HCT116 (cell line): ENCODE measurements around the gene FAM168A. TPM values are rescaled to one million over a fixed set of nuclear protein-coding genes. Genes with fewer than 3 reads are reported as not detected.

ENCODE experiments used
- ATAC-seq: fragments of 200-7000 bp; cut with Tn5 transposase; 2 replicates; pipeline ENCODE4 v1.9.1; 2020; ENCODE audit warnings: mild to moderate bottlenecking, moderate library complexity
- BruUV-seq: library from RNA; stranded (reverse); fragments of 400-500 nt; replicated peaks from 2 replicates; lab custom pipeline; 2021; lab: Mats Ljungman, UMichigan
- CTCF ChIA-PET: fragments of 300-600 bp; sonication (Branson Sonifier 250); formaldehyde crosslinking; loops from one replicate; lab custom pipeline; 2021; ENCODE audit warnings: antibody characterized with exemption; lab: Charles Lee
- POLR2A ChIA-PET: fragments of 300-600, 350-600 bp; sonication (Branson Sonifier 250); formaldehyde crosslinking; loops from one replicate; lab custom pipeline; 2021; ENCODE audit warnings: antibody characterized with exemption; lab: Charles Lee
- RAD21 ChIA-PET, 2 experiments: fragments of 300-600 bp; sonication (Branson Sonifier 250); formaldehyde crosslinking; loops; one replicate each; lab custom pipeline; 2023; ENCODE audit warnings: low total read pairs in 2 of 2; ENCODE audit not compliant: uncharacterized antibody in 2 of 2, unreplicated experiment in 2 of 2, low non-redundant PET in 1 of 2; lab: Charles Lee
- DNase-seq: peaks from one replicate; pipeline ENCODE4 v3.0.0-alpha.2; 2010; ENCODE audit warnings: low read depth, low spot score
- H2AFZ ChIP-seq: fragments of 200-600 bp; shearing (Covaris generic), sonication (generic); 2 replicates; pipeline ENCODE4 v1.6.1; 2017; ENCODE audit warnings: low read depth, mixed run types, mixed read lengths, antibody characterized with exemption, low read length; ENCODE audit not compliant: poor library complexity, severe bottlenecking
- H3K27ac ChIP-seq: 2 replicates; pipeline ENCODE4 v1.5.1; 2012; ENCODE audit warnings: low read depth, low read length
- H3K27me3 ChIP-seq: fragments of 200-600 bp; sonication (generic); 2 replicates; pipeline ENCODE4 v1.6.1; 2016; ENCODE audit warnings: mixed run types, low read length, mixed read lengths; ENCODE audit not compliant: insufficient read depth
- H3K36me3 ChIP-seq, 2 experiments: fragments of 200-500 bp in 1 of 2; fragments of 200-600 bp in 1 of 2; sonication (Bioruptor generic) in 1 of 2; sonication (generic) in 1 of 2; 2 replicates each; pipeline versions ENCODE4 v1.5.1 to v1.6.1; 2014 to 2016; ENCODE audit warnings: low read length in 2 of 2, inconsistent platforms in 1 of 2, mixed read lengths in 1 of 2, mixed run types in 1 of 2; ENCODE audit not compliant: insufficient read depth in 2 of 2, control insufficient read depth in 1 of 2
- H3K4me1 ChIP-seq, 2 experiments: fragments of 200-600 bp in 1 of 2; sonication (generic) in 1 of 2; 2 replicates each; pipeline versions ENCODE4 v1.5.1 to v1.6.1; 2012 to 2017; ENCODE audit warnings: low read length in 2 of 2, inconsistent platforms in 1 of 2, mild to moderate bottlenecking in 1 of 2, mixed read lengths in 1 of 2, mixed run types in 1 of 2, moderate library complexity in 1 of 2; ENCODE audit not compliant: insufficient read depth in 2 of 2, control insufficient read depth in 1 of 2
- H3K4me2 ChIP-seq: fragments of 200-600 bp; sonication (generic); 2 replicates; pipeline ENCODE4 v1.6.1; 2017; ENCODE audit warnings: mixed run types, low read length, mixed read lengths
- H3K4me3 ChIP-seq, 2 experiments: fragments of 200-600 bp in 1 of 2; sonication (generic) in 1 of 2; replicated peaks in 1 of 2; 2 replicates each; pipeline ENCODE4 v1.5.1; 2011 to 2016; ENCODE audit warnings: low read length in 2 of 2, control low read depth in 1 of 2, low read depth in 1 of 2, mild to moderate bottlenecking in 1 of 2, mixed read lengths in 1 of 2, mixed run types in 1 of 2
- H3K79me2 ChIP-seq: fragments of 200-600 bp; sonication (generic); 2 replicates; pipeline ENCODE4 v1.6.1; 2017; ENCODE audit warnings: mild to moderate bottlenecking, mixed run types, low read length, moderate library complexity, mixed read lengths; ENCODE audit not compliant: insufficient read depth
- H3K9ac ChIP-seq: fragments of 200-600 bp; sonication (generic); 2 replicates; pipeline ENCODE4 v1.6.1; 2016; ENCODE audit warnings: low read length, mixed read lengths
- H3K9me2 ChIP-seq: fragments of 200-600 bp; sonication (generic), shearing (Covaris generic); 2 replicates; pipeline ENCODE4 v1.6.1; 2017; ENCODE audit warnings: mixed run types, mild to moderate bottlenecking, moderate library complexity; ENCODE audit not compliant: insufficient read depth
- H3K9me3 ChIP-seq, 2 experiments: fragments of 200-500 bp in 1 of 2; fragments of 200-600 bp in 1 of 2; sonication (Bioruptor generic) in 1 of 2; sonication (generic) in 1 of 2; 2 replicates each; pipeline ENCODE4 v1.6.1; 2014 to 2017; ENCODE audit warnings: low read length in 2 of 2, mixed read lengths in 2 of 2, inconsistent platforms in 1 of 2, low read depth in 1 of 2, mild to moderate bottlenecking in 1 of 2, mixed run types in 1 of 2, moderate library complexity in 1 of 2; ENCODE audit not compliant: control insufficient read depth in 1 of 2, insufficient read depth in 1 of 2
- H4K20me1 ChIP-seq: fragments of 200-600 bp; sonication (generic), shearing (Covaris generic); 2 replicates; pipeline ENCODE4 v1.6.1; 2017; ENCODE audit warnings: mixed run types, mild to moderate bottlenecking, moderate library complexity; ENCODE audit not compliant: insufficient read depth
- CBX3 ChIP-seq: IDR thresholded peaks from 2 replicates; pipeline ENCODE4 v1.6.1; 2012; ENCODE audit warnings: low read depth
- EGR1 ChIP-seq: IDR thresholded peaks from 2 replicates; pipeline ENCODE4 v1.6.1; 2012; ENCODE audit warnings: low read depth
- ELF1 ChIP-seq: IDR thresholded peaks from 2 replicates; pipeline ENCODE4 v1.6.1; 2012; ENCODE audit warnings: low read depth, borderline replicate concordance
- EZH2 ChIP-seq: fragments of 200-600 bp; sonication (generic); IDR thresholded peaks from 2 replicates; pipeline ENCODE4 v1.6.1; 2017; ENCODE audit warnings: antibody characterized with exemption, mixed run types
- EZH2phosphoT487 ChIP-seq: fragments of 200-600 bp; IDR thresholded peaks from 2 replicates; pipeline ENCODE4 v1.6.1; 2018; ENCODE audit warnings: antibody characterized with exemption, borderline replicate concordance
- FOSL1 ChIP-seq: IDR thresholded peaks from 2 replicates; pipeline ENCODE4 v1.6.1; 2012; ENCODE audit warnings: low read depth
- JUND ChIP-seq: IDR thresholded peaks from 2 replicates; pipeline ENCODE4 v1.6.1; 2012
- POLR2A ChIP-seq: IDR thresholded peaks from 2 replicates; pipeline ENCODE4 v1.7.0; 2011; ENCODE audit warnings: borderline replicate concordance; ENCODE audit not compliant: insufficient read depth, insufficient read length; ENCODE audit errors: extremely low read depth
- POLR2AphosphoS5 ChIP-seq: IDR thresholded peaks from 2 replicates; pipeline ENCODE4 v1.6.1; 2011; ENCODE audit warnings: mild to moderate bottlenecking, low read depth, low read length, moderate library complexity
- RAD21 ChIP-seq: IDR thresholded peaks from 2 replicates; pipeline ENCODE4 v1.6.1; 2012; ENCODE audit warnings: low read depth, mild to moderate bottlenecking
- SIN3A ChIP-seq: IDR thresholded peaks from 2 replicates; pipeline ENCODE4 v1.6.1; 2012; ENCODE audit warnings: low read depth
- SP1 ChIP-seq: IDR thresholded peaks from 2 replicates; pipeline ENCODE4 v1.6.1; 2012; ENCODE audit warnings: low read depth
- TCF7L2 ChIP-seq: IDR thresholded peaks from 2 replicates; pipeline ENCODE4 v1.7.0; 2011; ENCODE audit warnings: borderline replicate concordance, inconsistent platforms; ENCODE audit not compliant: insufficient read depth, insufficient read length; ENCODE audit errors: extremely low read depth
- YY1 ChIP-seq: IDR thresholded peaks from 2 replicates; pipeline ENCODE4 v1.6.1; 2011; ENCODE audit warnings: low read length, low read depth, moderate library complexity, mild to moderate bottlenecking; ENCODE audit not compliant: insufficient replicate concordance; ENCODE audit errors: extremely low read depth
- ZFX ChIP-seq: fragments of 450-650 bp; IDR thresholded peaks from 2 replicates; pipeline ENCODE4 v1.6.1; 2017
- intact Hi-C: fragments of 100-400 bp; cut with micrococcal nuclease; formaldehyde crosslinking; loops from 2 replicates; pipeline ENCODE4 v1.10.0; 2022
- total RNA-seq: library from RNA; stranded (reverse); gene quantifications from one replicate; pipeline ENCODE4 v1.2.1, GENCODE V29; 2021; ENCODE audit not compliant: unreplicated experiment
- TF ChIP-seq, protein P1 (sequence below), 3 experiments: fragments of 200-600 bp in 1 of 3; sonication (generic) in 1 of 3; IDR thresholded peaks in 2 of 3; conservative IDR thresholded peaks in 1 of 3; 2 replicates each; pipeline ENCODE4 v1.5.1; 2012 to 2017; ENCODE audit warnings: low read depth in 2 of 3, low read length in 2 of 3, antibody characterized with exemption in 1 of 3, borderline replicate concordance in 1 of 3, control low read depth in 1 of 3, mild to moderate bottlenecking in 1 of 3, mixed read lengths in 1 of 3, mixed run types in 1 of 3, moderate library complexity in 1 of 3; ENCODE audit not compliant: insufficient read depth in 1 of 3
- TF ChIP-seq, protein P2 (sequence below): IDR thresholded peaks from 2 replicates; pipeline ENCODE4 v1.6.1; 2011; ENCODE audit warnings: mild to moderate bottlenecking, low read length, moderate library complexity; ENCODE audit not compliant: insufficient replicate concordance; ENCODE audit errors: extremely low read depth
- TF ChIP-seq, protein P3 (sequence below): IDR thresholded peaks from 2 replicates; pipeline ENCODE4 v1.6.1; 2012
- TF ChIP-seq, protein P4 (sequence below): IDR thresholded peaks from 2 replicates; pipeline ENCODE4 v1.6.1; 2012

Gene FAM168A
- total RNA-seq, 1 experiment from 2014 or later = 31.5 TPM

DNA sequence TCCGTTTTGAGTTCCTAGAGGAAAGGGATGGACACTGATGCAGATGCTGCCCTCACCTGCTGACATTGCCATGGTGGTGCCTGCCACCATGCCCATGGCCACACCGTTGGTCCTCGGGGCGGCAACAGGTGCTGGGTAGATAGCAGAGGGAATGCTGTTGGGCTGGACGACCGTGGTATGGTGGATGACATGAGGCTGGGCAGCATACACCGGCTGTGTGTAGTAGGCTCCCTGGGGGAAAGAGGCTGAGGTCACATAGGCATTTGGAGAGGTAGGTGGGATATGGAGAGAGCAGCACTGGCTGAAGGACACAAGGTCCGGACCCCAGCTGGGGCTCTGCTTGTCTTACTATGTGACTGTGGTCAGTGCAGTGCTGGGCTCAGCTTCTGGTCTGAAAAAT, 188.5 kb downstream of the FAM168A start (continued):
- TF ChIP-seq YY1 (no peak), JUND (no peak), ZFX (no peak), POLR2AphosphoS5 (no peak)
- TF ChIP-seq, protein P1, sequence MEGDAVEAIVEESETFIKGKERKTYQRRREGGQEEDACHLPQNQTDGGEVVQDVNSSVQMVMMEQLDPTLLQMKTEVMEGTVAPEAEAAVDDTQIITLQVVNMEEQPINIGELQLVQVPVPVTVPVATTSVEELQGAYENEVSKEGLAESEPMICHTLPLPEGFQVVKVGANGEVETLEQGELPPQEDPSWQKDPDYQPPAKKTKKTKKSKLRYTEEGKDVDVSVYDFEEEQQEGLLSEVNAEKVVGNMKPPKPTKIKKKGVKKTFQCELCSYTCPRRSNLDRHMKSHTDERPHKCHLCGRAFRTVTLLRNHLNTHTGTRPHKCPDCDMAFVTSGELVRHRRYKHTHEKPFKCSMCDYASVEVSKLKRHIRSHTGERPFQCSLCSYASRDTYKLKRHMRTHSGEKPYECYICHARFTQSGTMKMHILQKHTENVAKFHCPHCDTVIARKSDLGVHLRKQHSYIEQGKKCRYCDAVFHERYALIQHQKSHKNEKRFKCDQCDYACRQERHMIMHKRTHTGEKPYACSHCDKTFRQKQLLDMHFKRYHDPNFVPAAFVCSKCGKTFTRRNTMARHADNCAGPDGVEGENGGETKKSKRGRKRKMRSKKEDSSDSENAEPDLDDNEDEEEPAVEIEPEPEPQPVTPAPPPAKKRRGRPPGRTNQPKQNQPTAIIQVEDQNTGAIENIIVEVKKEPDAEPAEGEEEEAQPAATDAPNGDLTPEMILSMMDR (IDR thresholded peaks at IDR 0.05 in 2 of 3, conservative IDR thresholded peaks at IDR 0.05 in 1 of 3; ENCODE audit: borderline replicate concordance in 1 of 3, insufficient read depth in 1 of 3, low read depth in 2 of 3, low read length in 2 of 3) = no peak

DNA sequence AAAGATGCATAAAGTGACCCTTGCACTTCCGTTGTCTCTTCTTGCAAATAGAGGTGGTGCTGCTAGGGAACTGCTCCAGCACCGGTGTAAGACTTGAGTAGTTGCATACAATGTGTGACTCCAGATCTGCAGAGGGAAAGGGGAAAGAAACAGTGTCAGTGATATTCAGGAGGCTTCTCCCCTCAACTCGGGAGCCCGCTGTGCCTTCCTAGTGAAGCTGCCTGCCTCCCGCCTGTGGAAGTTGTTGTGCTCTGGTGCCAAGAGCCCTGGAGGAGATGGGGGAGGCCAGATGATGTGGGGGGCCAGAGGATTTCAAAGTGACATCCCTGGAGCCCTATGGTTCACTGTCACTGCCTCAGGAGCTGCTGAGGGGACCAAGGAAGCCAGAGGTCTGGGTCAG, 191.3 kb downstream of the FAM168A start:
- ChIA-PET POLR2A (no interaction called here), RAD21 (no interaction called here), CTCF (interaction anchor here (0.9 to 1.0 kb wide), 3 partner anchors 13 to 254 kb away, joined by 3 to 5 read pairs (median 3); no protein-coding TSS in a partner anchor)
- Histone ChIP-seq H3K4me3 (no peak overlapping the region), H3K9me2 (no peaks in the 10 kb centered on the region), H3K4me2 (no peak overlapping the region), H3K9ac (no peak overlapping the region), H3K9me3 (no peaks in the 10 kb centered on the region), H2AFZ (no peak overlapping the region), H3K27ac (no peak overlapping the region), H3K4me1 (no peaks in the 10 kb centered on the region), H3K79me2 (no peaks in the 10 kb centered on the region), H3K36me3 (peaks cover 0 to 4% of the 10 kb centered on the region in 2 experiments; a peak in 1 of 4 replicates), H4K20me1 (no peaks in the 10 kb centered on the region), H3K27me3 (no peaks in the 10 kb centered on the region)
- intact Hi-C loops = no loop called here
- ATAC-seq = no peak
- no TSS peak for BruUV-seq
- TF ChIP-seq, protein P1 (IDR thresholded peaks at IDR 0.05 in 2 of 3, conservative IDR thresholded peaks at IDR 0.05 in 1 of 3; ENCODE audit: borderline replicate concordance in 1 of 3, insufficient read depth in 1 of 3, low read depth in 2 of 3, low read length in 2 of 3) = no peak
- no peak for TF ChIP-seq EZH2phosphoT487
- TF ChIP-seq RAD21 = no peak
- no peak for TF ChIP-seq CBX3
- no peak for TF ChIP-seq ZFX
- TF ChIP-seq ELF1 = no peak
- TF ChIP-seq, protein P2, sequence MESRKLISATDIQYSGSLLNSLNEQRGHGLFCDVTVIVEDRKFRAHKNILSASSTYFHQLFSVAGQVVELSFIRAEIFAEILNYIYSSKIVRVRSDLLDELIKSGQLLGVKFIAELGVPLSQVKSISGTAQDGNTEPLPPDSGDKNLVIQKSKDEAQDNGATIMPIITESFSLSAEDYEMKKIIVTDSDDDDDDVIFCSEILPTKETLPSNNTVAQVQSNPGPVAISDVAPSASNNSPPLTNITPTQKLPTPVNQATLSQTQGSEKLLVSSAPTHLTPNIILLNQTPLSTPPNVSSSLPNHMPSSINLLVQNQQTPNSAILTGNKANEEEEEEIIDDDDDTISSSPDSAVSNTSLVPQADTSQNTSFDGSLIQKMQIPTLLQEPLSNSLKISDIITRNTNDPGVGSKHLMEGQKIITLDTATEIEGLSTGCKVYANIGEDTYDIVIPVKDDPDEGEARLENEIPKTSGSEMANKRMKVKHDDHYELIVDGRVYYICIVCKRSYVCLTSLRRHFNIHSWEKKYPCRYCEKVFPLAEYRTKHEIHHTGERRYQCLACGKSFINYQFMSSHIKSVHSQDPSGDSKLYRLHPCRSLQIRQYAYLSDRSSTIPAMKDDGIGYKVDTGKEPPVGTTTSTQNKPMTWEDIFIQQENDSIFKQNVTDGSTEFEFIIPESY = no peak
- TF ChIP-seq EGR1 = no peak
- no peak for TF ChIP-seq TCF7L2
- no peak for TF ChIP-seq FOSL1
- TF ChIP-seq EZH2 = no peak
- TF ChIP-seq, protein P3, sequence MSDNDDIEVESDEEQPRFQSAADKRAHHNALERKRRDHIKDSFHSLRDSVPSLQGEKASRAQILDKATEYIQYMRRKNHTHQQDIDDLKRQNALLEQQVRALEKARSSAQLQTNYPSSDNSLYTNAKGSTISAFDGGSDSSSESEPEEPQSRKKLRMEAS = no peak
- no peak for TF ChIP-seq SP1
- no peak for TF ChIP-seq POLR2A
- TF ChIP-seq, protein P4, sequence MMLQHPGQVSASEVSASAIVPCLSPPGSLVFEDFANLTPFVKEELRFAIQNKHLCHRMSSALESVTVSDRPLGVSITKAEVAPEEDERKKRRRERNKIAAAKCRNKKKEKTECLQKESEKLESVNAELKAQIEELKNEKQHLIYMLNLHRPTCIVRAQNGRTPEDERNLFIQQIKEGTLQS = no peak
- no peak for TF ChIP-seq JUND
- no peak for TF ChIP-seq SIN3A
- no peak for DNase-seq
